GM19467 (cell line): ENCODE results near the gene RAET1L.
"Not testable (repeated sequence)": the region's sequence is repeated elsewhere in the genome, so short reads cannot be mapped to it uniquely, and the experiment has no call there.

Experiments used
- ATAC-seq: cut with Tn5 transposase; IDR thresholded peaks from one replicate; pipeline ENCODE4 v1.9.1; 2021; ENCODE audit warnings: mild to moderate bottlenecking, moderate library complexity; ENCODE audit not compliant: unreplicated experiment

The RAET1L gene

GRCh38 chr6:150018846-150019580, 6.3 kb downstream of the RAET1L start:
- no peak for ATAC-seq

- ATAC-seq: not testable (repeated sequence)
Measured at GRCh38 chr6:150017186-150017521, 8.2 kb downstream of the RAET1L start.

- ATAC-seq: peak; percentile 58
Measured at GRCh38 chr6:150016324-150017185, 8.8 kb downstream of the RAET1L start.

GRCh38 chr6:150015281-150016001, 9.9 kb downstream of the RAET1L start:
- ATAC-seq: not testable (repeated sequence)

GRCh38 chr6:150014623-150015280, 10.6 kb downstream of the RAET1L start:
- ATAC-seq: not testable (repeated sequence)

GRCh38 chr6:150013785-150014622, 11.3 kb downstream of the RAET1L start:
- not testable (repeated sequence) for ATAC-seq

- ATAC-seq: not testable (repeated sequence)
Measured at GRCh38 chr6:150012846-150013784, 12.2 kb downstream of the RAET1L start.

GRCh38 chr6:150008588-150008987, 16.7 kb downstream of the RAET1L start:
- ATAC-seq: no peak

- ATAC-seq: no peak
Measured at GRCh38 chr6:150006961-150007464, 18.3 kb downstream of the RAET1L start.

GRCh38 chr6:150005761-150006651, 19.3 kb downstream of the RAET1L start:
- ATAC-seq: no peak

GRCh38 chr6:150004783-150005717, 20.3 kb downstream of the RAET1L start:
- ATAC-seq: peak; percentile 77

- no peak for ATAC-seq
Measured at GRCh38 chr6:150004101-150004782, 21.1 kb downstream of the RAET1L start.

GRCh38 chr6:150003599-150003998, 21.7 kb downstream of the RAET1L start:
- not testable (repeated sequence) for ATAC-seq

- no peak for ATAC-seq
Measured at GRCh38 chr6:150002710-150003109, 22.6 kb downstream of the RAET1L start.

- ATAC-seq: no peak
Measured at GRCh38 chr6:150001295-150002008, 23.9 kb downstream of the RAET1L start.
